Lung (tissue), 12 donors: ENCODE measurements around the gene PGAM1. TPM values are rescaled to one million over a fixed set of nuclear protein-coding genes. Genes with fewer than 3 reads are reported as not detected.
"Not testable (repeated sequence)": the region's sequence is repeated elsewhere in the genome, so short reads cannot be mapped to it uniquely, and the experiment has no call there.

Experiments
- ATAC-seq: fragments of 200-7000 bp; cut with Tn5 transposase; one replicate; pipeline ENCODE4 v1.9.1; 2020; ENCODE audit warnings: moderate number of reproducible peaks; ENCODE audit not compliant: insufficient read depth, low FRiP score
- DNase-seq, 3 donors: peaks; one replicate each; pipeline ENCODE4 v3.0.0-alpha.2; 2013 to 2017
- H3K27ac ChIP-seq, 2 donors: one replicate each; pipeline ENCODE4 v1.5.1; 2013; ENCODE audit warnings: mild to moderate bottlenecking in 2 of 2, moderate library complexity in 2 of 2, control low read depth in 1 of 2, inconsistent platforms in 1 of 2, low read depth in 1 of 2, low read length in 1 of 2
- H3K27me3 ChIP-seq, 3 donors: one replicate each; pipeline ENCODE4 v1.5.1; 2013; ENCODE audit warnings: low read length in 2 of 3; ENCODE audit not compliant: control insufficient read depth in 3 of 3, insufficient read depth in 3 of 3
- H3K36me3 ChIP-seq, 4 donors: one replicate each; pipeline ENCODE4 v1.5.1; 2013; ENCODE audit warnings: low read length in 4 of 4, mild to moderate bottlenecking in 1 of 4, moderate library complexity in 1 of 4; ENCODE audit not compliant: control insufficient read depth in 4 of 4, insufficient read depth in 4 of 4
- H3K4me1 ChIP-seq, 5 donors: one replicate each; pipeline ENCODE4 v1.5.1; 2013; ENCODE audit warnings: low read length in 5 of 5, mild to moderate bottlenecking in 2 of 5, moderate library complexity in 1 of 5; ENCODE audit not compliant: control insufficient read depth in 5 of 5, insufficient read depth in 5 of 5
- H3K4me3 ChIP-seq: one replicate; pipeline ENCODE4 v1.5.1; 2013; ENCODE audit warnings: mild to moderate bottlenecking, control low read depth, moderate library complexity
- H3K9ac ChIP-seq, 2 donors: one replicate each; pipeline ENCODE4 v1.5.1; 2013; ENCODE audit warnings: low read length in 2 of 2, control low read depth in 1 of 2; ENCODE audit not compliant: insufficient read depth in 1 of 2
- H3K9me3 ChIP-seq, 4 donors: one replicate each; pipeline ENCODE4 v1.5.1; 2013; ENCODE audit warnings: low read length in 3 of 4, mild to moderate bottlenecking in 1 of 4, moderate library complexity in 1 of 4; ENCODE audit not compliant: control insufficient read depth in 4 of 4, insufficient read depth in 3 of 4
- CTCF ChIP-seq: IDR thresholded peaks from 2 replicates; pipeline ENCODE4 v1.5.1; 2012; ENCODE audit warnings: mild to moderate bottlenecking; ENCODE audit errors: control extremely low read depth, extremely low read depth
- WGBS, 2 donors: extraction: QIAGEN DNeasy Blood & Tissue Kit; methylation state at CpG; one replicate each; pipeline ENCODE4 v1.1.7; 2013; 5-methylcytosine and 5-hydroxymethylcytosine counted together
- polyA plus RNA-seq, 2 donors: library from polyadenylated mRNA; stranded (reverse); fragments of 200-250 nt; gene quantifications; one replicate each; pipeline ENCODE4 v1.2.1, GENCODE V29; 2013
- total RNA-seq, 2 donors: library from RNA; depleted of rRNA in 1 of 2; stranded (reverse); fragments of >200 nt in 1 of 2; gene quantifications; one replicate each; pipeline ENCODE4 v1.2.1, GENCODE V29; 2014 to 2021
- donor health status: control.
- donor health status: control.
- donor health status: Bipolar disorder and iron deficiency.
- donor health status: healthy.
- donor health status: DM: yes; HTN: yes; CAD: no.

PGAM1 gene
- total and polyA plus RNA-seq, 4 donors, result 49.1 to 280 (median 136) TPM

- DNase-seq (no peak), ATAC-seq (no peak)
- 96 to 99% methylated on average over 4 of the region's 4 CpGs for WGBS, 2 donors
- H3K4me3 ChIP-seq, result no peak overlapping the region
- TF ChIP-seq CTCF, result no peak
- no peaks in the 10 kb centered on the region for H3K27me3 ChIP-seq
- peaks cover 0 to 2% (median 0%) of the 10 kb centered on the region in 5 donors for H3K4me1 ChIP-seq
- peaks cover 0 to 1% (median 0%) of the 10 kb centered on the region in 4 donors for H3K9me3 ChIP-seq
- no peak overlapping the region for H3K27ac ChIP-seq
- H3K9ac ChIP-seq, result no peak overlapping the region
- H3K36me3 ChIP-seq, result peaks cover 40 to 52% (median 46%) of the 10 kb centered on the region in 4 donors
Observed at GRCh38 chr10:97474918-97475317, 48.9 kb downstream of the PGAM1 start.

GRCh38 chr10:97475936-97476594 lies 50.1 kb downstream of the PGAM1 start:
- H3K4me1 ChIP-seq, result peaks cover 0 to 2% (median 0%) of the 10 kb centered on the region in 5 donors
- no peak overlapping the region for H3K4me3 ChIP-seq
- H3K36me3 ChIP-seq, result peaks cover 36 to 51% (median 45%) of the 10 kb centered on the region in 4 donors
- H3K9me3 ChIP-seq, result peaks cover 0 to 2% (median 0%) of the 10 kb centered on the region in 4 donors
- ATAC-seq (peak; percentile 57), DNase-seq (no peak)
- TF ChIP-seq CTCF, result no peak
- no peak overlapping the region for H3K9ac ChIP-seq
- H3K27me3 ChIP-seq, result no peaks in the 10 kb centered on the region
- no peak overlapping the region for H3K27ac ChIP-seq
- 64 to 68% methylated on average over 2 of the region's 2 CpGs for whole genome bisulfite sequencing, 2 donors

GRCh38 chr10:97479410-97479809 lies 53.4 kb downstream of the PGAM1 start:
- not testable (repeated sequence) for DNase-seq, H3K27ac ChIP-seq, H3K4me1 ChIP-seq, H3K27me3 ChIP-seq, ATAC-seq, H3K9ac ChIP-seq, H3K9me3 ChIP-seq, H3K4me3 ChIP-seq
- peaks cover 26 to 52% (median 38%) of the 10 kb centered on the region in 4 donors for H3K36me3 ChIP-seq
- 80 to 89% methylated on average over 4 of the region's 4 CpGs for WGBS, 2 donors

- Histone ChIP-seq H3K9ac (no peak overlapping the region), H3K4me1 (peaks cover 0 to 2% (median 0%) of the 10 kb centered on the region in 5 donors), H3K36me3 (peaks cover 25 to 52% (median 37%) of the 10 kb centered on the region in 4 donors), H3K4me3 (no peak overlapping the region), H3K27me3 (no peaks in the 10 kb centered on the region), H3K9me3 (peaks cover 0 to 2% (median 0%) of the 10 kb centered on the region in 4 donors), H3K27ac (no peak overlapping the region)
- no peak for TF ChIP-seq CTCF
- no peak for ATAC-seq
- WGBS, 2 donors, result 82 to 85% methylated on average over 9 of the region's 9 CpGs
- no peak for DNase-seq
Observed at GRCh38 chr10:97479939-97480338, 53.9 kb downstream of the PGAM1 start.
